A549 treated with RU486 at 1 μM for 4 hours (cell line): ENCODE data around the gene ADGRE1. TPM values are rescaled to one million over a fixed set of nuclear protein-coding genes. Genes with fewer than 3 reads are reported as not detected.

Experiments used
- total RNA-seq: library from RNA; stranded (reverse); fragments of 200-300 nt; extraction: Qiagen RNA extraction; gene quantifications from 5 replicates; pipeline ENCODE4 v1.2.3, GENCODE V29; 2022; ENCODE audit warnings: low read depth

The ADGRE1 gene
- total RNA-seq: 4.3 to 6.9 TPM (median 5.2 TPM) in 5 replicates

GRCh38 chr19:6887316-6887715 is at the start of gene ADGRE1:
Gene ADGRE1 (plus strand): TSS chr19:6887579. CDS start chr19:6887609, 30 bp downstream.

Other genes with a start within 250 kb of the ADGRE1 start
- gene TNFSF14, start 217.4 kb upstream of the ADGRE1 start, total RNA-seq: 0.05 to 0.13 TPM (median 0.07 TPM) in 4 of 5 replicates, not detected in the other
- 34.0 to 64.4 TPM (median 45.2 TPM) in 5 replicates for gene C3, start 166.9 kb upstream of the ADGRE1 start, total RNA-seq
- 25.8 to 40.2 TPM (median 37.7 TPM) in 5 replicates for gene GPR108, start 150.0 kb upstream of the ADGRE1 start, total RNA-seq
- 55.9 to 66.1 TPM (median 62.1 TPM) in 5 replicates for gene TRIP10, start 147.9 kb upstream of the ADGRE1 start, total RNA-seq
- gene SH2D3A, start 120.1 kb upstream of the ADGRE1 start, total RNA-seq: 12.1 to 16.8 TPM (median 14.5 TPM) in 5 replicates
- gene VAV1, start 114.9 kb upstream of the ADGRE1 start, total RNA-seq: 6.2 to 9.7 TPM (median 6.6 TPM) in 5 replicates
- 0.14 TPM in 1 of 5 replicates, not detected in the others for gene MBD3L2B, start 133.9 kb downstream of the ADGRE1 start, total RNA-seq
- gene MBD3L5, start 143.0 kb downstream of the ADGRE1 start, total RNA-seq: not detected in 5 replicates
- gene MBD3L4, start 152.6 kb downstream of the ADGRE1 start, total RNA-seq: not detected in 5 replicates
- gene MBD3L2, start 161.7 kb downstream of the ADGRE1 start, total RNA-seq: not detected in 5 replicates
- not detected in 5 replicates for gene MBD3L3, start 171.1 kb downstream of the ADGRE1 start, total RNA-seq
- gene ZNF557, start 182.1 kb downstream of the ADGRE1 start, total RNA-seq: 2.5 to 2.9 TPM (median 2.7 TPM) in 5 replicates